Gastrocnemius medialis (tissue), 4 donors: ENCODE results near the gene ADAM17. TPM values are rescaled to one million over a fixed set of nuclear protein-coding genes. Genes with fewer than 3 reads are reported as not detected.

Source experiments
- ATAC-seq, 2 donors: fragments of 150-250 bp; one replicate each; pipeline ENCODE4 v1.9.1; 2016
- DNase-seq, 2 donors: peaks; one replicate each; pipeline ENCODE4 v3.0.0-alpha.2; 2019
- H3K27ac ChIP-seq, 4 donors: fragments of 200-600 bp; sonication (generic); 1 replicate in 1 of 4; 2 replicates in 3 of 4; pipeline ENCODE4 v1.5.1; 2016 to 2018; ENCODE audit warnings: mild to moderate bottlenecking in 2 of 4, moderate library complexity in 1 of 4
- H3K27me3 ChIP-seq, 3 donors: fragments of 200-600 bp; sonication (generic) in 2 of 3; 1 replicate in 1 of 3; 2 replicates in 2 of 3; pipeline versions ENCODE4 v1.5.1 to v1.6.0; 2016 to 2019; ENCODE audit warnings: mild to moderate bottlenecking in 1 of 3, moderate library complexity in 1 of 3
- H3K36me3 ChIP-seq, 2 donors: fragments of 200-600 bp; sonication (generic) in 1 of 2; one replicate each; pipeline ENCODE4 v1.5.1; 2017 to 2018
- H3K4me1 ChIP-seq, 2 donors: fragments of 200-600 bp; sonication (generic) in 1 of 2; one replicate each; pipeline ENCODE4 v1.5.1; 2016 to 2017; ENCODE audit warnings: mild to moderate bottlenecking in 2 of 2
- H3K4me3 ChIP-seq, 4 donors: fragments of 200-600 bp; sonication (generic) in 3 of 4; 1 replicate in 1 of 4; 2 replicates in 3 of 4; pipeline ENCODE4 v1.5.1; 2016 to 2019; ENCODE audit warnings: mild to moderate bottlenecking in 2 of 4
- H3K9me3 ChIP-seq, 3 donors: fragments of 200-600 bp; sonication (generic) in 2 of 3; 1 replicate in 1 of 3; 2 replicates in 2 of 3; pipeline ENCODE4 v1.5.1; 2016 to 2019
- POLR2A ChIP-seq, 2 donors: fragments of 450-650 bp; IDR thresholded peaks; one replicate each; pipeline ENCODE4 v1.6.1; 2017; ENCODE audit warnings: antibody characterized with exemption in 2 of 2, mild to moderate bottlenecking in 2 of 2, moderate library complexity in 2 of 2
- in situ Hi-C, 4 donors: fragments of 200-750 bp; cut with MboI; loops; one replicate each; pipeline versions ENCODE4 v1.15.0 to v1.8.0; 2017; ENCODE audit warnings: low sequenced_read_pairs in 4 of 4
- intact Hi-C: fragments of 100-400 bp; cut with DNase I; formaldehyde crosslinking; loops from one replicate; pipeline ENCODE4 v1.15.1; 2023; ENCODE audit warnings: low total_unique reads
- total RNA-seq, 4 donors: library from RNA; depleted of rRNA; stranded (reverse); fragments of >200 nt; gene quantifications; one replicate each; pipeline versions ENCODE4 v1.1.0 to v1.2.3, GENCODE V29; 2016
- TF ChIP-seq, protein P1 (sequence below), 5 experiments: fragments of 450-650 bp in 3 of 5; fragments of 200-600 bp in 2 of 5; sonication (generic) in 2 of 5; IDR thresholded peaks in 4 of 5; conservative IDR thresholded peaks in 1 of 5; 1 replicate in 4 of 5; 2 replicates in 1 of 5; pipeline ENCODE4 v1.5.1; 2016 to 2019; ENCODE audit warnings: antibody characterized with exemption in 5 of 5, mild to moderate bottlenecking in 3 of 5, moderate library complexity in 3 of 5

The ADAM17 gene
- total RNA-seq, 4 donors from 2014 or later, result 13.5 to 27.1 (median 22.0) TPM

DNA sequence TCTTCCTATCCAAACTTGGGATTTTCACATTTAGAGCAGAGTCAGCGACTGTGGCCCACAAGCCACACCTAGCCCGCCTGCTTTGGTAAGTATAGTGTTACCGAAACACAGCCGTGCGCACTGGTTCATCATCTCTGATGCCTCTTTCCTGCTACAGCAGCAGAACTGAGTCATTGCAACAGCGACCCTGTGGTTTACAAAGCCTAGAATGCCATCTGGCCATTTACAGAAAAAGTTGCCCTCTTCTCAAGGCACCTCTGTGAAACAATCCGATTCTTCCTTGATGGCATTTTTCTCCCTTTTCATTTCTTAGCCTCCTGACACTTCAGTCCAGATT, 92.0 kb downstream of the ADAM17 start:
- DNase-seq, result no peak
- Histone ChIP-seq H3K36me3 (peaks cover 0 to 22% of the 10 kb centered on the region in 2 donors), H3K4me1 (no peaks in the 10 kb centered on the region), H3K9me3 (no peaks in the 10 kb centered on the region), H3K27me3 (no peaks in the 10 kb centered on the region), H3K27ac (no peak overlapping the region), H3K4me3 (no peak overlapping the region)
- intact Hi-C loops (no loop called here), in situ Hi-C loops (no loop called here)
- TF ChIP-seq POLR2A (IDR thresholded peaks at IDR 0.05), result no peak
- TF ChIP-seq, protein P1, sequence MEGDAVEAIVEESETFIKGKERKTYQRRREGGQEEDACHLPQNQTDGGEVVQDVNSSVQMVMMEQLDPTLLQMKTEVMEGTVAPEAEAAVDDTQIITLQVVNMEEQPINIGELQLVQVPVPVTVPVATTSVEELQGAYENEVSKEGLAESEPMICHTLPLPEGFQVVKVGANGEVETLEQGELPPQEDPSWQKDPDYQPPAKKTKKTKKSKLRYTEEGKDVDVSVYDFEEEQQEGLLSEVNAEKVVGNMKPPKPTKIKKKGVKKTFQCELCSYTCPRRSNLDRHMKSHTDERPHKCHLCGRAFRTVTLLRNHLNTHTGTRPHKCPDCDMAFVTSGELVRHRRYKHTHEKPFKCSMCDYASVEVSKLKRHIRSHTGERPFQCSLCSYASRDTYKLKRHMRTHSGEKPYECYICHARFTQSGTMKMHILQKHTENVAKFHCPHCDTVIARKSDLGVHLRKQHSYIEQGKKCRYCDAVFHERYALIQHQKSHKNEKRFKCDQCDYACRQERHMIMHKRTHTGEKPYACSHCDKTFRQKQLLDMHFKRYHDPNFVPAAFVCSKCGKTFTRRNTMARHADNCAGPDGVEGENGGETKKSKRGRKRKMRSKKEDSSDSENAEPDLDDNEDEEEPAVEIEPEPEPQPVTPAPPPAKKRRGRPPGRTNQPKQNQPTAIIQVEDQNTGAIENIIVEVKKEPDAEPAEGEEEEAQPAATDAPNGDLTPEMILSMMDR (IDR thresholded peaks at IDR 0.05 in 4 of 5, conservative IDR thresholded peaks at IDR 0.05 in 1 of 5), result no peak
- peak in 1 of 2 donors; percentile 64 for ATAC-seq

DNA sequence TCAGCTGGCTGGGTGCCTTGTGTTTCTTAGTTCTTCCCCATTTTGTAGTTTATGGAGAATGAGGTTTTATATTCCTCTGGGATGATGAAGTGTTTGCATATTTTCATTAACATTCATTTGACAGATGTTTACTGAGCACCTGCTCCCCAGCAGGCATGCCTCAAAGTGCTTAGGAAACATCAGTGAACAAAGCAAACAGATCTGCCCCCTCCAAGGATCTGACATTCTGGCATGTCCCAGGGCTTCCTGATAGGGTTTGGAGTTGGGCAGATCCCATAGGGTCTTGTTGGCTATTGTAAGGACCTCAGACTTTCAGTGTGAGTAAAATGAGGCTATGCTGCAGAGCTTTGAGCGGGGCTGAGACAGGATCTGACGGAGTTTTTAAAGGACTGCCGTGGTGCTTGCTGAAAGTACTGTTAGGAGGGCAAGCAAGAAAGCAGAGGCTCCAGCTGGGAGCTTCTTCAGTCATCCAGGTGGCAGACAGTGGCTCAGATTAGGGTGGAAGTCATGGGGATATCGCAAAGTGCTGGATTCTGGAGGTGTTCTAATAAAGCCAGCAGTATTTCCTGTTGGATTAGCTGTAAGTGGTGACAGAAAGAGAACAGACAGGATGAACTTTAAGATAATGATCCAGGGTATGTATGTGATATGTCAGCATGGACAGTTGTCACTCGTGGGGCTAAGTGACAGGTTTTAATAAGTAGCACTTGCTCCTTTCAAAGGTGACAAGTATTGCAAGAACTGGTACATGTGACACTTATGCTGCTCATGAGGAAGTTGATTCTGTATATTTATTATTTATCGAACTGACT, 92.5 kb downstream of the ADAM17 start:
- Histone ChIP-seq H3K36me3 (peaks cover 0 to 26% of the 10 kb centered on the region in 2 donors), H3K4me3 (no peak overlapping the region), H3K4me1 (no peaks in the 10 kb centered on the region), H3K9me3 (no peaks in the 10 kb centered on the region), H3K27ac (no peak overlapping the region), H3K27me3 (no peaks in the 10 kb centered on the region)
- intact Hi-C loops, result no loop called here
- in situ Hi-C loops, result no loop called here
- TF ChIP-seq, protein P1 (IDR thresholded peaks at IDR 0.05 in 4 of 5, conservative IDR thresholded peaks at IDR 0.05 in 1 of 5), result no peak
- TF ChIP-seq POLR2A (IDR thresholded peaks at IDR 0.05), result no peak
- no peak for DNase-seq
- ATAC-seq, result no peak

DNA sequence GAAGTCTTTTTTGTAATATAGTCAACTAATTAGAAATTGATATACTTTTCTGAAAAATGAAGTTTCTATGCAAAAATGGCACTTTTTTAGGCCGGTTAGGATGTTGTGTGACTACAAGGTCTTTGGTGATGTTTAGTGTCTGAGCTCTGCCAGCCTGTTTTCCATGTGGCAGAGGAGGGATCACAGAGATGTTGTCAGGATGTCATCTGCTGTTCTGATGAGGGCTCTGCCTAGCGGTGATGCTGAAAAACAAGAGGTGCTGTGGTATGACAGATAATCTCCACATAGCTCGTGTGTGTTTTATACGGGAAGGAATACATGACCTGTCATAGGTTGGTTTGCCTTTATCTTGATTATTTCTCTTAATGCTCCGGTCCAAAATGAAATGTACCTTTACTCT, 93.3 kb downstream of the ADAM17 start:
- DNase-seq (no peak), ATAC-seq (no peak)
- intact Hi-C loops, result no loop called here
- Histone ChIP-seq H3K9me3 (no peaks in the 10 kb centered on the region), H3K27me3 (no peaks in the 10 kb centered on the region), H3K27ac (no peak overlapping the region), H3K4me1 (no peaks in the 10 kb centered on the region), H3K36me3 (peaks cover 0 to 33% of the 10 kb centered on the region in 2 donors), H3K4me3 (no peak overlapping the region)
- TF ChIP-seq, protein P1 (IDR thresholded peaks at IDR 0.05 in 4 of 5, conservative IDR thresholded peaks at IDR 0.05 in 1 of 5), result no peak
- no peak for TF ChIP-seq POLR2A (IDR thresholded peaks at IDR 0.05)
- in situ Hi-C loops, result no loop called here

DNA sequence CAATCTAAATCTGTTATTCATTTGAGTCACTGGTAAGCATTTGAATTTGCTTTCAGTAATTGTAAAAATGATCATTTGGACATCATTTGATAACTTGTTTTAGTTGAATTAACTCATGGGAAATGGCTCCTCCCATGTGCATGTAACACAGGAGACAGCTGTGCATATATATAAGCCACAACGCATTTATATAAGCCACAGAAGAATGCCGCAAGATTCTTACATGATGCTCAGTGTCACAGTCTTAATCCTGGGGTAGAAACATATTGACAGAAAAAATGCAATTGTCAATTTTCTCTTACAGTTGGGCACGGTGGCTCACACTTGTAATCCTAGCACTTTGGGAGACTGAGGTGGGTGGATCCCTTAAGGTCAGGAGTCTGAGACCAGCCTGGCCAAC, 94.6 kb downstream of the ADAM17 start:
- intact Hi-C loops, result no loop called here
- DNase-seq, result no peak
- ATAC-seq, result no peak
- Histone ChIP-seq H3K9me3 (no peaks in the 10 kb centered on the region), H3K4me1 (no peaks in the 10 kb centered on the region), H3K27me3 (no peaks in the 10 kb centered on the region), H3K4me3 (no peak overlapping the region), H3K36me3 (peaks cover 0 to 42% of the 10 kb centered on the region in 2 donors), H3K27ac (no peak overlapping the region)
- TF ChIP-seq, protein P1 (IDR thresholded peaks at IDR 0.05 in 4 of 5, conservative IDR thresholded peaks at IDR 0.05 in 1 of 5), result no peak
- no peak for TF ChIP-seq POLR2A (IDR thresholded peaks at IDR 0.05)
- in situ Hi-C loops, result no loop called here
